Stomach (tissue), 9 donors: ENCODE data around the gene TRH. TPM values are rescaled to one million over a fixed set of nuclear protein-coding genes. Genes with fewer than 3 reads are reported as not detected.

Experiments
- DNase-seq, 2 donors: peaks; one replicate each; pipeline versions ENCODE4 v3.0.0 to v3.0.0-alpha.2; 2013 to 2019
- H3K27ac ChIP-seq, 5 donors: fragments of 200-600 bp in 4 of 5; sonication (generic) in 4 of 5; one replicate each; pipeline ENCODE4 v1.5.1; 2013 to 2019; ENCODE audit warnings: mild to moderate bottlenecking in 1 of 5, moderate library complexity in 1 of 5
- H3K27me3 ChIP-seq, 3 donors: fragments of 200-600 bp; sonication (generic); one replicate each; pipeline ENCODE4 v1.5.1; 2017 to 2019; ENCODE audit warnings: mixed run types in 1 of 3
- H3K36me3 ChIP-seq, 4 donors: fragments of 200-600 bp; sonication (generic); 1 replicate in 3 of 4; 2 replicates in 1 of 4; pipeline ENCODE4 v1.5.1; 2016 to 2019
- H3K4me1 ChIP-seq, 4 donors: fragments of 200-600 bp; sonication (generic); one replicate each; pipeline ENCODE4 v1.5.1; 2016 to 2019
- H3K4me3 ChIP-seq, 4 donors: fragments of 200-600 bp; sonication (generic) in 3 of 4; one replicate each; pipeline ENCODE4 v1.5.1; 2016 to 2019; ENCODE audit warnings: mild to moderate bottlenecking in 1 of 4
- H3K9me3 ChIP-seq, 4 donors: fragments of 200-600 bp; sonication (generic); one replicate each; pipeline ENCODE4 v1.5.1; 2016 to 2019
- EP300 ChIP-seq: sonication (generic); formaldehyde crosslinking; IDR thresholded peaks from one replicate; pipeline ENCODE4 v1.6.1; 2017; ENCODE audit warnings: antibody characterized with exemption
- POLR2A ChIP-seq, 4 donors: fragments of 450-650 bp; IDR thresholded peaks; one replicate each; pipeline ENCODE4 v1.6.1; 2016; ENCODE audit warnings: antibody characterized with exemption in 4 of 4, control low read depth in 2 of 4, mild to moderate bottlenecking in 1 of 4, moderate library complexity in 1 of 4
- POLR2AphosphoS5 ChIP-seq, 3 donors: sonication (generic); formaldehyde crosslinking; IDR thresholded peaks; one replicate each; pipeline ENCODE4 v1.6.1; 2016; ENCODE audit warnings: antibody characterized with exemption in 3 of 3
- WGBS, 5 donors: extraction: QIAGEN DNeasy Blood & Tissue Kit in 3 of 5; methylation state at CpG; one replicate each; pipeline versions ENCODE4 v1.1.5 to v1.1.7; 2013 to 2018; 5-methylcytosine and 5-hydroxymethylcytosine counted together
- intact Hi-C: fragments of 100-400 bp; cut with DNase I; formaldehyde crosslinking; loops from one replicate; pipeline ENCODE4 v1.15.1; 2023; ENCODE audit warnings: low total_unique reads
- polyA plus RNA-seq, 3 donors: library from polyadenylated mRNA; stranded (reverse); fragments of 200-250 nt; gene quantifications; one replicate each; pipeline ENCODE4 v1.2.3, GENCODE V29; 2013
- total RNA-seq, 5 donors: library from RNA; depleted of rRNA; stranded (reverse); fragments of >200 nt; gene quantifications; one replicate each; pipeline versions ENCODE4 v1.1.0 to v1.2.3, GENCODE V29; 2014 to 2016
- TF ChIP-seq, protein P1 (sequence below), 7 experiments: fragments of 450-650 bp in 4 of 7; fragments of 200-600 bp in 3 of 7; sonication (generic) in 3 of 7; IDR thresholded peaks; one replicate each; pipeline ENCODE4 v1.5.1; 2016 to 2019; ENCODE audit warnings: antibody characterized with exemption in 7 of 7, control low read depth in 2 of 7, mild to moderate bottlenecking in 1 of 7
- donor health status: healthy with polysubstance abuse.
- donor health status: Bipolar disorder and iron deficiency.
- donor health status: healthy.

The TRH gene
- total and polyA plus RNA-seq, 8 donors, result 0.37 TPM; not detected in 7

- 16 to 31% (median 29%) methylated on average over 20 of the region's 20 CpGs for WGBS, 5 donors
- peak in 1 of 2 donors; percentile 72 for DNase-seq
- Histone ChIP-seq H3K4me3 (peak overlapping the region in 3 of 4 donors; percentile 24 to 28 (median 27)), H3K27me3 (no peaks in the 10 kb centered on the region), H3K27ac (no peak overlapping the region), H3K36me3 (no peaks in the 10 kb centered on the region), H3K4me1 (peaks cover 0 to 19% (median 6%) of the 10 kb centered on the region in 4 donors), H3K9me3 (peaks cover 0 to 22% (median 9%) of the 10 kb centered on the region in 4 donors)
- TF ChIP-seq POLR2A (IDR thresholded peaks at IDR 0.05), result no peak
- TF ChIP-seq, protein P1, sequence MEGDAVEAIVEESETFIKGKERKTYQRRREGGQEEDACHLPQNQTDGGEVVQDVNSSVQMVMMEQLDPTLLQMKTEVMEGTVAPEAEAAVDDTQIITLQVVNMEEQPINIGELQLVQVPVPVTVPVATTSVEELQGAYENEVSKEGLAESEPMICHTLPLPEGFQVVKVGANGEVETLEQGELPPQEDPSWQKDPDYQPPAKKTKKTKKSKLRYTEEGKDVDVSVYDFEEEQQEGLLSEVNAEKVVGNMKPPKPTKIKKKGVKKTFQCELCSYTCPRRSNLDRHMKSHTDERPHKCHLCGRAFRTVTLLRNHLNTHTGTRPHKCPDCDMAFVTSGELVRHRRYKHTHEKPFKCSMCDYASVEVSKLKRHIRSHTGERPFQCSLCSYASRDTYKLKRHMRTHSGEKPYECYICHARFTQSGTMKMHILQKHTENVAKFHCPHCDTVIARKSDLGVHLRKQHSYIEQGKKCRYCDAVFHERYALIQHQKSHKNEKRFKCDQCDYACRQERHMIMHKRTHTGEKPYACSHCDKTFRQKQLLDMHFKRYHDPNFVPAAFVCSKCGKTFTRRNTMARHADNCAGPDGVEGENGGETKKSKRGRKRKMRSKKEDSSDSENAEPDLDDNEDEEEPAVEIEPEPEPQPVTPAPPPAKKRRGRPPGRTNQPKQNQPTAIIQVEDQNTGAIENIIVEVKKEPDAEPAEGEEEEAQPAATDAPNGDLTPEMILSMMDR (IDR thresholded peaks at IDR 0.05), result peak in 5 of 7 experiments; percentile 86 to 95 (median 89)
- intact Hi-C loops, result no loop called here
These were observed 40.0 kb upstream of the TRH start for GRCh38 chr3:129934234-129935123.

- H3K27ac ChIP-seq, result peak overlapping the region in 3 of 5 donors; percentile 16 to 53 (median 53)
- H3K27me3 ChIP-seq, result no peaks in the 10 kb centered on the region
- peak overlapping the region; percentile 26 to 42 (median 31) for H3K4me3 ChIP-seq
- no peaks in the 10 kb centered on the region for H3K36me3 ChIP-seq
- peaks cover 0 to 19% (median 6%) of the 10 kb centered on the region in 4 donors for H3K4me1 ChIP-seq
- no peaks in the 10 kb centered on the region for H3K9me3 ChIP-seq
- TF ChIP-seq POLR2A (IDR thresholded peaks at IDR 0.05), result no peak
- TF ChIP-seq, protein P1 (IDR thresholded peaks at IDR 0.05), result no peak
- TF ChIP-seq EP300, result no peak
- peak in 1 of 3 donors; percentile 3 for TF ChIP-seq POLR2AphosphoS5 (IDR thresholded peaks at IDR 0.05)
- intact Hi-C loops, result no loop called here
- DNase-seq, result peak; percentile 41 to 54
- 25 to 37% (median 31%) methylated on average over 6 of the region's 6 CpGs for WGBS, 5 donors
These were observed 37.8 kb upstream of the TRH start for GRCh38 chr3:129936757-129937156.

DNA sequence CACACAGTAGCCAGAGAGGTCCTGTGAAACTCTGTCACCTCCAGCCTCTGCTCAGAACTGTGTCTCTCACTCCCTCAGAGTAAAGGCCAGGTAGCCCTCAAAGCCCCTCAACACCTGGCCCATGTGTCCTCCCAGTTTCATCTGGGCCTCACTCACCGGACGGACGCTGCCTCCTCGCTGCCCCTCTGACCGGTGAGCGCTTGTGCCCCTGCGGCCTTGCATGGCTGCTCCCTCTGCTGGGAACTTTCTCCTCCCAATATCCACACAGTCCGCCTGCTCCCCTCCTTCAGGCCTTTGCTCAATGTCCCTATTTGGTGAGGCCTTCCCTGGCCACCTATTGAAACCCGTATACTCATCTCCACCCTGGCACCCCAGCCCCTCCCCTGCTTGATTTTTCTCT, 36.8 kb upstream of the TRH start:
- H3K4me3 ChIP-seq, result no peak overlapping the region
- H3K9me3 ChIP-seq, result no peaks in the 10 kb centered on the region
- intact Hi-C loops, result no loop called here
- TF ChIP-seq, protein P1 (IDR thresholded peaks at IDR 0.05), result no peak
- TF ChIP-seq EP300, result no peak
- TF ChIP-seq POLR2A (IDR thresholded peaks at IDR 0.05), result no peak
- TF ChIP-seq POLR2AphosphoS5 (IDR thresholded peaks at IDR 0.05), result no peak
- no peaks in the 10 kb centered on the region for H3K36me3 ChIP-seq
- DNase-seq, result no peak
- no peaks in the 10 kb centered on the region for H3K27me3 ChIP-seq
- H3K27ac ChIP-seq, result no peak overlapping the region
- H3K4me1 ChIP-seq, result peaks cover 0 to 19% (median 6%) of the 10 kb centered on the region in 4 donors
- WGBS, 5 donors, result 84 to 88% (median 87%) methylated on average over 8 to 9 of the region's 9 CpGs

GRCh38 chr3:129938140-129938930, 36.2 kb upstream of the TRH start:
- Histone ChIP-seq H3K36me3 (no peaks in the 10 kb centered on the region), H3K27ac (no peak overlapping the region), H3K4me3 (no peak overlapping the region), H3K4me1 (peaks cover 0 to 19% (median 6%) of the 10 kb centered on the region in 4 donors), H3K27me3 (no peaks in the 10 kb centered on the region), H3K9me3 (no peaks in the 10 kb centered on the region)
- TF ChIP-seq EP300, result no peak
- TF ChIP-seq POLR2A (IDR thresholded peaks at IDR 0.05), result no peak
- TF ChIP-seq, protein P1 (IDR thresholded peaks at IDR 0.05), result no peak
- TF ChIP-seq POLR2AphosphoS5 (IDR thresholded peaks at IDR 0.05), result no peak
- intact Hi-C loops, result no loop called here
- no peak for DNase-seq
- WGBS, 5 donors, result 71 to 83% (median 79%) methylated on average over 7 to 8 of the region's 8 CpGs
